ENCODE data around the gene CYBC1. TPM values are rescaled to one million over a fixed set of nuclear protein-coding genes. Genes with fewer than 3 reads are reported as not detected.
A peak's percentile ranks its signal among the peaks of the same experiment; 100 is the strongest.

Gene CYBC1
- total and polyA plus RNA-seq, 9 of the 15 experiments (the other 6 are each of a cell fraction or from before 2014, with no cell fraction given) = 1.3 to 71.8 (median 49.9) TPM

DNA sequence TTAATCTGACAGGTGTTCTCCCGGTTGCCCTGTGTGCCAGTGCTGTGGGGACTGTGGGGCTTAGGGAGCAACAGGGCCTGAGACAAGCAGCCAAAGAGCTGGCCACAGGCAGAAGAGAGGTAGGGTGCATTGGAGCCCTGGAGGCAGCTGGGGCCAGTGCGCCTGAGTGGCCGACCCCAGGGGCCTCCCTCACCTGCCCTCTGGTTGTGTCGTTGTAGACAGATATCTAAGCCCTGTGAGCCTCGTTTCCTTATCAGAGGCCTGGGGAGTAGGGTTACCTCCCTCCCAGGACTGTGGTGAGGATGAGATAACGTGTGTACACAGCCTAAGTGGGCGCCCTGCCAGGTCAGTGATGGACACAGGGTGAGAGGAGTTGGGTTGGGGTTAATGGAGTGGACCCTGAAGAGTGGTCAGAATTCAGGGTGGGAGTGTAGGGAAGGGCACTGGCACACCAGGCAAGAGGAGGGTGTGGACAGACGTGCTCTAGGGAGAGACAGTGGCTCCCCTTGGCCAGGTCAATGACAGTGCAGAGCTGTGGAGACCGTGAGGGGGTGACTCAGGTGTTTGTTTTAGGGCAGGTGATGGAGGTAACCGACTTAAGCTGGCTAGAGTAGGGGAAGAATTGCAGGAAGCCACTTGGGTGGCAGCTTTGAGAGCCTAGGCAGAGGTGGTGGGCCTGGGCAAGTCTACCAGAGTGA, 11.4 kb upstream of the CYBC1 start (continued):
- TF ChIP-seq, protein P1, sequence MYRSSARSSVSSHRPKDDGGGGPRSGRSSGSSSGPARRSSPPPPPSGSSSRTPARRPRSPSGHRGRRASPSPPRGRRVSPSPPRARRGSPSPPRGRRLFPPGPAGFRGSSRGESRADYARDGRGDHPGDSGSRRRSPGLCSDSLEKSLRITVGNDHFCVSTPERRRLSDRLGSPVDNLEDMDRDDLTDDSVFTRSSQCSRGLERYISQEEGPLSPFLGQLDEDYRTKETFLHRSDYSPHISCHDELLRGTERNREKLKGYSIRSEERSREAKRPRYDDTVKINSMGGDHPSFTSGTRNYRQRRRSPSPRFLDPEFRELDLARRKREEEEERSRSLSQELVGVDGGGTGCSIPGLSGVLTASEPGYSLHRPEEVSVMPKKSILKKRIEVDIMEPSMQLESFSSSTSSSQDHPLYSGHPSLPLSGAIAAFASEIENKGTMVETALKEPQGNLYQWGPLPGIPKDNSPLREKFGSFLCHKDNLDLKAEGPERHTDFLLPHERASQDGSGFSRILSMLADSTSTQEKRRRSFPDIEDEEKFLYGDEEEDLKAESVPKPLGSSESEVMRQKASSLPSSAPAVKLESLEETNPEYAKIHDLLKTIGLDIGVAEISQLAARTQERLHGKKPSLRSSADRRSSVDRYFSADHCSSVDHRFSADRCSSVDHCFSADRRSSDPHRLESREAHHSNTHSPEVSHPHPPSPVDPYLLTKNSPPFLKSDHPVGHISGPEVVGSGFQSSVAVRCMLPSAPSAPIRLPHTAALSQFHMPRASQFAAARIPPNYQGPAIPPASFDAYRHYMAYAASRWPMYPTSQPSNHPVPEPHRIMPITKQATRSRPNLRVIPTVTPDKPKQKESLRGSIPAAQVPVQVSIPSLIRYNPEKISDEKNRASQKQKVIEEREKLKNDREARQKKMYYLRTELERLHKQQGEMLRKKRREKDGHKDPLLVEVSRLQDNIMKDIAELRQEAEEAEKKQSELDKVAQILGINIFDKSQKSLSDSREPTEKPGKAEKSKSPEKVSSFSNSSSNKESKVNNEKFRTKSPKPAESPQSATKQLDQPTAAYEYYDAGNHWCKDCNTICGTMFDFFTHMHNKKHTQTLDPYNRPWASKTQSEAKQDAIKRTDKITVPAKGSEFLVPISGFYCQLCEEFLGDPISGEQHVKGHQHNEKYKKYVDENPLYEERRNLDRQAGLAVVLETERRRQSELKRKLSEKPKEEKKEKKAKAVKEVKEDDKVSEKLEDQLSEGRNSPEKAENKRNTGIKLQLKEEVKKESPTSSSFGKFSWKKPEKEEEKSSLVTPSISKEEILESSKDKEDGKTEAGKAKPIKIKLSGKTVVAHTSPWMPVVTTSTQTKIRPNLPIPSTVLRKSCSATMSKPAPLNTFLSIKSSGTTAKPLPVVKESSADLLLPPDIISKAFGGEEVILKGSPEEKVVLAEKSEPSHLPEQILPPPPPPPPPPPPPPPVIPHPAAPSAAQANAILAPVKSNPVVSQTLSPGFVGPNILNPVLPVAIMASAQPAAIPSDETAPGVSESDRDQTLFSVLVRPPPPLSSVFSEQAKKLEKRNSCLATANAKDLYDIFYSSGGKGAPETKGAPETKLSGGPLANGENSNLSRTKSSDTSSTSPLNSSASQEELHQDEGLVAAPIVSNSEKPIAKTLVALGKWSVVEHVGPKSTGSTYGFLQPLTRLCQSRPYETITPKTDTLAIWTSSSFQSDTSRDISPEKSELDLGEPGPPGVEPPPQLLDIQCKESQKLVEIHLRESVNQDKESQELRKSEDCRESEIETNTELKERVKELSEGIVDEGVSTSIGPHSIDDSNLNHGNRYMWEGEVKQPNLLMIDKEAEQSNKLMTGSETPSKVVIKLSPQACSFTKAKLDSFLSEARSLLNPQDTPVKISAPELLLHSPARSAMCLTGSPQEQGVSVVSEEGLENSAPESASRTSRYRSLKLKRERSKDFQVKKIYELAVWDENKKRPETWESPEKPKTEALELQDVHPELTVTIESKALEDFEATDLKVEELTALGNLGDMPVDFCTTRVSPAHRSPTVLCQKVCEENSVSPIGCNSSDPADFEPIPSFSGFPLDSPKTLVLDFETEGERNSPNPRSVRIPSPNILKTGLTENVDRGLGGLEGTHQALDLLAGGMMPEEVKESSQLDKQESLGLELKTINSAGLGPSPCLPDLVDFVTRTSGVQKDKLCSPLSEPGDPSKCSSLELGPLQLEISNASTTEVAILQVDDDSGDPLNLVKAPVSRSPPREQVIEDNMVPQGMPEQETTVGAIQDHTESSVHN (IDR thresholded peaks at IDR 0.05; ENCODE audit: borderline replicate concordance in 1 of 2, low read depth in 1 of 2) = no peak
- peak; percentile 92 for TF ChIP-seq MEIS2 (IDR thresholded peaks at IDR 0.05; ENCODE audit: partially characterized antibody)
- TF ChIP-seq ZNF551 (CRISPR knock-in tag; IDR thresholded peaks at IDR 0.05) = no peak
- peak; percentile 96 for TF ChIP-seq NBN (IDR thresholded peaks at IDR 0.05; ENCODE audit: low read depth)
- no peak for TF ChIP-seq WHSC1 (IDR thresholded peaks at IDR 0.05; ENCODE audit: low read length)
- TF ChIP-seq, protein P2, sequence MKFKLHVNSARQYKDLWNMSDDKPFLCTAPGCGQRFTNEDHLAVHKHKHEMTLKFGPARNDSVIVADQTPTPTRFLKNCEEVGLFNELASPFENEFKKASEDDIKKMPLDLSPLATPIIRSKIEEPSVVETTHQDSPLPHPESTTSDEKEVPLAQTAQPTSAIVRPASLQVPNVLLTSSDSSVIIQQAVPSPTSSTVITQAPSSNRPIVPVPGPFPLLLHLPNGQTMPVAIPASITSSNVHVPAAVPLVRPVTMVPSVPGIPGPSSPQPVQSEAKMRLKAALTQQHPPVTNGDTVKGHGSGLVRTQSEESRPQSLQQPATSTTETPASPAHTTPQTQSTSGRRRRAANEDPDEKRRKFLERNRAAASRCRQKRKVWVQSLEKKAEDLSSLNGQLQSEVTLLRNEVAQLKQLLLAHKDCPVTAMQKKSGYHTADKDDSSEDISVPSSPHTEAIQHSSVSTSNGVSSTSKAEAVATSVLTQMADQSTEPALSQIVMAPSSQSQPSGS (CRISPR knock-in tag; IDR thresholded peaks at IDR 0.05) = no peak
- no peak for TF ChIP-seq BRCA1 (IDR thresholded peaks at IDR 0.05)
- TF ChIP-seq BRCA1 (CRISPR knock-in tag; IDR thresholded peaks at IDR 0.05) = no peak
- TF ChIP-seq HDAC6 (IDR thresholded peaks at IDR 0.05; ENCODE audit: low read depth, low read length) = no peak
- 0 out of 2 replicates have a peak, but pooled peaks have one; percentile 48 for TF ChIP-seq MEF2A (IDR thresholded peaks at IDR 0.05; ENCODE audit: control insufficient read depth, low read depth, low read length)
- TF ChIP-seq CAMTA2 (CRISPR knock-in tag; conservative IDR thresholded peaks at IDR 0.05) = no peak
- TF ChIP-seq C11orf30 (IDR thresholded peaks at IDR 0.05; ENCODE audit: low read depth) = peak; percentile 69
- TF ChIP-seq ZNF76 (CRISPR knock-in tag; IDR thresholded peaks at IDR 0.05; ENCODE audit: borderline replicate concordance) = no peak
- TF ChIP-seq SPI1 (IDR thresholded peaks at IDR 0.05; ENCODE audit: borderline replicate concordance, low read depth, low read length) = no peak
- TF ChIP-seq, protein P3, sequence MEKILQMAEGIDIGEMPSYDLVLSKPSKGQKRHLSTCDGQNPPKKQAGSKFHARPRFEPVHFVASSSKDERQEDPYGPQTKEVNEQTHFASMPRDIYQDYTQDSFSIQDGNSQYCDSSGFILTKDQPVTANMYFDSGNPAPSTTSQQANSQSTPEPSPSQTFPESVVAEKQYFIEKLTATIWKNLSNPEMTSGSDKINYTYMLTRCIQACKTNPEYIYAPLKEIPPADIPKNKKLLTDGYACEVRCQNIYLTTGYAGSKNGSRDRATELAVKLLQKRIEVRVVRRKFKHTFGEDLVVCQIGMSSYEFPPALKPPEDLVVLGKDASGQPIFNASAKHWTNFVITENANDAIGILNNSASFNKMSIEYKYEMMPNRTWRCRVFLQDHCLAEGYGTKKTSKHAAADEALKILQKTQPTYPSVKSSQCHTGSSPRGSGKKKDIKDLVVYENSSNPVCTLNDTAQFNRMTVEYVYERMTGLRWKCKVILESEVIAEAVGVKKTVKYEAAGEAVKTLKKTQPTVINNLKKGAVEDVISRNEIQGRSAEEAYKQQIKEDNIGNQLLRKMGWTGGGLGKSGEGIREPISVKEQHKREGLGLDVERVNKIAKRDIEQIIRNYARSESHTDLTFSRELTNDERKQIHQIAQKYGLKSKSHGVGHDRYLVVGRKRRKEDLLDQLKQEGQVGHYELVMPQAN (IDR thresholded peaks at IDR 0.05; ENCODE audit: borderline replicate concordance) = 0 out of 2 replicates have a peak, but pooled peaks have one; percentile 31
- peak; percentile 78; the same call in 1 of the 2 replicates for TF ChIP-seq KHSRP (IDR thresholded peaks at IDR 0.05)

Measured in K562 (cell line).